ENCODE results near the gene FCRL1. TPM values are rescaled to one million over a fixed set of nuclear protein-coding genes. Genes with fewer than 3 reads are reported as not detected.

Gene FCRL1
- polyA plus RNA-seq, 1 of the 3 experiments (the other 2 are of a cell fraction) = not detected

DNA sequence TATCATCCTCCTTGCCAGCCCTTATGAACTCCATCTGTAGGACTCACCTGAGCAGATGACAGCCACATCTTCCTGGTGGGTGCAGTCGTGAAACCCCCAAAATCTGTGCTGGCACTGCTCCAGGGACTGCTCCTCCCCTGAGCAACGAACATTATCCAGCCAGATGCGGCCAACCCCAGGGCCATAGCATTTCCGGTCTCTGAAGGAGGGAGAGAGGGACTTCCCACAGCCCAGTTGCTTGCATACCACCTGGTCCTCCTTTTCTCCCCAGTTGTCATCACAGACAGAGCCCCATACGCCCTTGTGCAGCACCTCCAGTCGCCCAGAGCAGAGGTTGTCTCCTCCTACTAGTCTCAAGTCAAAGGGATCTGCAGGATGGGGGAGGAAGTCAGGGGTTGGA lies 13.2 kb upstream of the FCRL1 start:
- no peak overlapping the region for H3K4me2 ChIP-seq
- H3K4me3 ChIP-seq (ENCODE audit: low read depth in 2 of 2, low read length in 1 of 2) = no peak overlapping the region
- no peak for DNase-seq
- H4K20me1 ChIP-seq (ENCODE audit: insufficient read depth) = no peaks in the 10 kb centered on the region
- no peaks in the 10 kb centered on the region for H3K79me2 ChIP-seq (ENCODE audit: insufficient read depth)
- WGBS (ENCODE audit: low lambda C conversion rate) = 0% methylated on average over 4 of the region's 6 CpGs
- H3K9me3 ChIP-seq = no peaks in the 10 kb centered on the region
- no peak overlapping the region for H3K9ac ChIP-seq
- TF ChIP-seq POLR2AphosphoS5 (IDR thresholded peaks at IDR 0.05; ENCODE audit: low read depth, low read length) (no peak), JUND (IDR thresholded peaks at IDR 0.05) (no peak), SIN3A (IDR thresholded peaks at IDR 0.05; ENCODE audit: borderline replicate concordance, low read depth, low read length) (no peak), RAD21 (IDR thresholded peaks at IDR 0.05; ENCODE audit: low read length) (no peak), RFX5 (IDR thresholded peaks at IDR 0.05; ENCODE audit: low read length) (no peak), GATA2 (CRISPR knock-in tag; IDR thresholded peaks at IDR 0.05) (no peak), GABPA (IDR thresholded peaks at IDR 0.05; ENCODE audit: low read depth) (no peak), NFIC (IDR thresholded peaks at IDR 0.05; ENCODE audit: borderline replicate concordance) (no peak)
- TF ChIP-seq, protein P1, sequence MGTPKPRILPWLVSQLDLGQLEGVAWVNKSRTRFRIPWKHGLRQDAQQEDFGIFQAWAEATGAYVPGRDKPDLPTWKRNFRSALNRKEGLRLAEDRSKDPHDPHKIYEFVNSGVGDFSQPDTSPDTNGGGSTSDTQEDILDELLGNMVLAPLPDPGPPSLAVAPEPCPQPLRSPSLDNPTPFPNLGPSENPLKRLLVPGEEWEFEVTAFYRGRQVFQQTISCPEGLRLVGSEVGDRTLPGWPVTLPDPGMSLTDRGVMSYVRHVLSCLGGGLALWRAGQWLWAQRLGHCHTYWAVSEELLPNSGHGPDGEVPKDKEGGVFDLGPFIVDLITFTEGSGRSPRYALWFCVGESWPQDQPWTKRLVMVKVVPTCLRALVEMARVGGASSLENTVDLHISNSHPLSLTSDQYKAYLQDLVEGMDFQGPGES (IDR thresholded peaks at IDR 0.05; ENCODE audit: low read depth, low read length) = no peak
- TF ChIP-seq, protein P2, sequence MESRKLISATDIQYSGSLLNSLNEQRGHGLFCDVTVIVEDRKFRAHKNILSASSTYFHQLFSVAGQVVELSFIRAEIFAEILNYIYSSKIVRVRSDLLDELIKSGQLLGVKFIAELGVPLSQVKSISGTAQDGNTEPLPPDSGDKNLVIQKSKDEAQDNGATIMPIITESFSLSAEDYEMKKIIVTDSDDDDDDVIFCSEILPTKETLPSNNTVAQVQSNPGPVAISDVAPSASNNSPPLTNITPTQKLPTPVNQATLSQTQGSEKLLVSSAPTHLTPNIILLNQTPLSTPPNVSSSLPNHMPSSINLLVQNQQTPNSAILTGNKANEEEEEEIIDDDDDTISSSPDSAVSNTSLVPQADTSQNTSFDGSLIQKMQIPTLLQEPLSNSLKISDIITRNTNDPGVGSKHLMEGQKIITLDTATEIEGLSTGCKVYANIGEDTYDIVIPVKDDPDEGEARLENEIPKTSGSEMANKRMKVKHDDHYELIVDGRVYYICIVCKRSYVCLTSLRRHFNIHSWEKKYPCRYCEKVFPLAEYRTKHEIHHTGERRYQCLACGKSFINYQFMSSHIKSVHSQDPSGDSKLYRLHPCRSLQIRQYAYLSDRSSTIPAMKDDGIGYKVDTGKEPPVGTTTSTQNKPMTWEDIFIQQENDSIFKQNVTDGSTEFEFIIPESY (IDR thresholded peaks at IDR 0.05; ENCODE audit: borderline replicate concordance, low read depth) = no peak
- TF ChIP-seq, protein P3, sequence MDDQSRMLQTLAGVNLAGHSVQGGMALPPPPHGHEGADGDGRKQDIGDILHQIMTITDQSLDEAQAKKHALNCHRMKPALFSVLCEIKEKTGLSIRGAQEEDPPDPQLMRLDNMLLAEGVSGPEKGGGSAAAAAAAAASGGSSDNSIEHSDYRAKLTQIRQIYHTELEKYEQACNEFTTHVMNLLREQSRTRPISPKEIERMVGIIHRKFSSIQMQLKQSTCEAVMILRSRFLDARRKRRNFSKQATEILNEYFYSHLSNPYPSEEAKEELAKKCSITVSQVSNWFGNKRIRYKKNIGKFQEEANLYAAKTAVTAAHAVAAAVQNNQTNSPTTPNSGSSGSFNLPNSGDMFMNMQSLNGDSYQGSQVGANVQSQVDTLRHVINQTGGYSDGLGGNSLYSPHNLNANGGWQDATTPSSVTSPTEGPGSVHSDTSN (IDR thresholded peaks at IDR 0.05) = no peak
- TF ChIP-seq, protein P4, sequence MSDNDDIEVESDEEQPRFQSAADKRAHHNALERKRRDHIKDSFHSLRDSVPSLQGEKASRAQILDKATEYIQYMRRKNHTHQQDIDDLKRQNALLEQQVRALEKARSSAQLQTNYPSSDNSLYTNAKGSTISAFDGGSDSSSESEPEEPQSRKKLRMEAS (IDR thresholded peaks at IDR 0.05; ENCODE audit: low read depth) = no peak
- H3K4me1 ChIP-seq (ENCODE audit: control insufficient read depth in 1 of 2, insufficient read depth in 2 of 2, low read depth in 1 of 2, low read length in 1 of 2) = no peaks in the 10 kb centered on the region
- POLR2A ChIA-PET = no interaction called here
- CTCF ChIA-PET = no interaction called here
- H3K27ac ChIP-seq (ENCODE audit: low read depth in 2 of 2, low read length in 1 of 2) = no peak overlapping the region
- H3K36me3 ChIP-seq (replicated peaks in 1 of 2; ENCODE audit: control insufficient read depth in 1 of 2, insufficient read depth in 2 of 2, low read length in 1 of 2) = no peaks in the 10 kb centered on the region
- H2AFZ ChIP-seq (ENCODE audit: low read depth) = no peak overlapping the region
- no peaks in the 10 kb centered on the region for H3K9me2 ChIP-seq
- no peaks in the 10 kb centered on the region for H3F3A ChIP-seq (replicated peaks; ENCODE audit: insufficient read depth)
- peaks cover 6% of the 10 kb centered on the region for H3K27me3 ChIP-seq (ENCODE audit: insufficient read depth)

DNA sequence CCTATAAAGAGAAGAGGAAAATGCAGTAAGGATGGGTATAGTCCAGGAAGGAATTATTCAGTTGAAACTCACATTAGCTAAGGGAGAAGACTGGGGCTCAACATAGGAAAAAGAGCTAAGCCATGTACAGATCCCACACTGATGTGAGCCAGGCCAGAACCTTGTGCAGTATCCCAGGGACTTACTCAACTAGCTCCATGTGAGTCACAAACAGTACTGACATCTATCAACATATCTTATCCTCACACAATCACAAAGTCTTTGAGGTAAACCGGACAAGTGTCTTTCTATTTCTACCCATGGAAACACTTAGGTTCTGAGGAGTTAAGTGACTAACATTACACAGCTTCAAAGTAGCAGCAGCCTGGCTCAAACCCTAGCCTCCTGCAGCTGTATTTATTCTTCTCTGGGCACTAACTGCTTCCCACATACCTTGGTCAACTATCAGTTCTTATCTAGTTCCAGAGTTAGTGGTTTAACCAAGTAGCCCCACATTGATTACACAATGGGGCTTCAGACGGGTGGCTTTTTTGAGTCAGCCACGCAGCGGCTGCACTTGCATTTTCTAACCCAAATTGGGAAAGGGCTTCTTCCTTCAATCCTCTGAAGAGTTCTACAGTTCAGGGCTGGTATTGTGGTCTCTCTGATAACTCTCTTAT lies 12.2 kb upstream of the FCRL1 start:
- H3K4me3 ChIP-seq (ENCODE audit: low read depth in 2 of 2, low read length in 1 of 2) = no peak overlapping the region
- TF ChIP-seq JUND (IDR thresholded peaks at IDR 0.05) (no peak), FOSL2 (IDR thresholded peaks at IDR 0.05; ENCODE audit: borderline replicate concordance, low read depth) (no peak), ELF1 (IDR thresholded peaks at IDR 0.05) (no peak), YY1 (IDR thresholded peaks at IDR 0.05; ENCODE audit: low read depth) (no peak), SIN3A (IDR thresholded peaks at IDR 0.05; ENCODE audit: borderline replicate concordance, low read depth, low read length) (no peak), EP300 (IDR thresholded peaks at IDR 0.05; ENCODE audit: borderline replicate concordance in 1 of 2, low read depth in 1 of 2, low read length in 1 of 2) (no peak), MXI1 (IDR thresholded peaks at IDR 0.05; ENCODE audit: low read depth, low read length) (no peak), GABPA (IDR thresholded peaks at IDR 0.05; ENCODE audit: low read depth) (no peak), NFIC (IDR thresholded peaks at IDR 0.05; ENCODE audit: borderline replicate concordance) (no peak), CHD2 (IDR thresholded peaks at IDR 0.05; ENCODE audit: low read length, partially characterized antibody) (no peak), EZH2phosphoT487 (IDR thresholded peaks at IDR 0.05; ENCODE audit: borderline replicate concordance, low read depth) (no peak), RAD21 (IDR thresholded peaks at IDR 0.05; ENCODE audit: low read length) (no peak), TCF12 (IDR thresholded peaks at IDR 0.05) (no peak)
- TF ChIP-seq, protein P4 (IDR thresholded peaks at IDR 0.05; ENCODE audit: low read depth) = no peak
- TF ChIP-seq, protein P5, sequence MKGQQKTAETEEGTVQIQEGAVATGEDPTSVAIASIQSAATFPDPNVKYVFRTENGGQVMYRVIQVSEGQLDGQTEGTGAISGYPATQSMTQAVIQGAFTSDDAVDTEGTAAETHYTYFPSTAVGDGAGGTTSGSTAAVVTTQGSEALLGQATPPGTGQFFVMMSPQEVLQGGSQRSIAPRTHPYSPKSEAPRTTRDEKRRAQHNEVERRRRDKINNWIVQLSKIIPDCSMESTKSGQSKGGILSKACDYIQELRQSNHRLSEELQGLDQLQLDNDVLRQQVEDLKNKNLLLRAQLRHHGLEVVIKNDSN (IDR thresholded peaks at IDR 0.05; ENCODE audit: borderline replicate concordance, low read depth) = no peak
- H3K27me3 ChIP-seq (ENCODE audit: insufficient read depth) = peaks cover 6% of the 10 kb centered on the region
- no peaks in the 10 kb centered on the region for H3K9me2 ChIP-seq
- H3K4me2 ChIP-seq = no peak overlapping the region
- H3K9me3 ChIP-seq = no peaks in the 10 kb centered on the region
- DNase-seq = no peak
- no peaks in the 10 kb centered on the region for H4K20me1 ChIP-seq (ENCODE audit: insufficient read depth)
- H3K9ac ChIP-seq = no peak overlapping the region
- ChIA-PET POLR2A (no interaction called here), CTCF (no interaction called here)
- H3K4me1 ChIP-seq (ENCODE audit: control insufficient read depth in 1 of 2, insufficient read depth in 2 of 2, low read depth in 1 of 2, low read length in 1 of 2) = no peaks in the 10 kb centered on the region
- H3K36me3 ChIP-seq (replicated peaks in 1 of 2; ENCODE audit: control insufficient read depth in 1 of 2, insufficient read depth in 2 of 2, low read length in 1 of 2) = no peaks in the 10 kb centered on the region
- H2AFZ ChIP-seq (ENCODE audit: low read depth) = no peak overlapping the region
- WGBS (ENCODE audit: low lambda C conversion rate) = 0% methylated on average over 4 of the region's 4 CpGs
- no peak overlapping the region for H3K27ac ChIP-seq (ENCODE audit: low read depth in 2 of 2, low read length in 1 of 2)
- no peaks in the 10 kb centered on the region for H3F3A ChIP-seq (replicated peaks; ENCODE audit: insufficient read depth)
- no peaks in the 10 kb centered on the region for H3K79me2 ChIP-seq (ENCODE audit: insufficient read depth)
